Esophagus muscularis mucosa (tissue), 2 donors: Measurements from ENCODE around the gene ADORA2A.

ENCODE experiments used
- EP300 ChIP-seq: sonication (generic); formaldehyde crosslinking; IDR thresholded peaks from one replicate; pipeline ENCODE4 v1.6.1; 2017; ENCODE audit warnings: antibody characterized with exemption
- POLR2A ChIP-seq: fragments of 450-650 bp; IDR thresholded peaks from one replicate; pipeline ENCODE4 v1.6.1; 2017; ENCODE audit warnings: antibody characterized with exemption, moderate library complexity, mild to moderate bottlenecking, low read depth

GRCh38 chr22:24412274-24412673 is 15.1 kb upstream of the ADORA2A start:
- TF ChIP-seq EP300 = no peak
- TF ChIP-seq POLR2A = no peak
